IMR-90 (cell line): ENCODE data around the gene TBX1. TPM values are rescaled to one million over a fixed set of nuclear protein-coding genes. Genes with fewer than 3 reads are reported as not detected.

Experiments
- ATAC-seq: fragments of 200-7000 bp; cut with Tn5 transposase; 2 replicates; pipeline ENCODE4 v1.9.1; 2020; ENCODE audit warnings: low read depth, mild to moderate bottlenecking, moderate library complexity
- BruUV-seq: library from RNA; stranded (reverse); fragments of 400-500 nt; replicated peaks from 2 replicates; lab custom pipeline; 2021; lab: Mats Ljungman, UMichigan
- CTCF ChIA-PET: fragments of 300-600 bp; formaldehyde crosslinking; extraction: SDS; loops from one replicate; lab custom pipeline; 2021; ENCODE audit warnings: antibody characterized with exemption; lab: Yijun Ruan, JAX
- POLR2A ChIA-PET: fragments of 300-600 bp; sonication (Branson Sonifier 250); formaldehyde crosslinking; loops from one replicate; lab custom pipeline; 2022; ENCODE audit warnings: antibody characterized with exemption; ENCODE audit not compliant: unreplicated experiment; lab: Charles Lee
- DNase-seq: peaks from one replicate; pipeline ENCODE4 v3.0.0; 2013
- H2AFZ ChIP-seq: replicated peaks from 2 replicates; pipeline ENCODE3; 2013; ENCODE audit warnings: low read length, mild to moderate bottlenecking; ENCODE audit not compliant: poor library complexity
- H2AK5ac ChIP-seq: 2 replicates; pipeline ENCODE4 v1.6.1; 2013; ENCODE audit warnings: low read depth, low read length, inconsistent platforms
- H2AK9ac ChIP-seq: replicated peaks from 2 replicates; pipeline ENCODE3; 2013; ENCODE audit warnings: mild to moderate bottlenecking, low read depth, low read length, moderate library complexity; ENCODE audit not compliant: poor library complexity
- H2BK120ac ChIP-seq: 2 replicates; pipeline ENCODE4 v1.6.1; 2013; ENCODE audit warnings: low read depth, low read length, inconsistent platforms
- H2BK15ac ChIP-seq: 3 replicates; pipeline ENCODE4 v1.6.1; 2013; ENCODE audit warnings: low read depth, low read length, inconsistent platforms
- H2BK20ac ChIP-seq: 2 replicates; pipeline ENCODE4 v1.6.1; 2013; ENCODE audit warnings: low read depth, mild to moderate bottlenecking, inconsistent platforms, low read length, moderate library complexity
- H2BK5ac ChIP-seq: 2 replicates; pipeline ENCODE4 v1.6.1; 2013; ENCODE audit warnings: mild to moderate bottlenecking, low read depth, low read length, inconsistent platforms; ENCODE audit not compliant: poor library complexity, severe bottlenecking
- H3K14ac ChIP-seq: replicated peaks from 2 replicates; pipeline ENCODE4 v1.6.1; 2013; ENCODE audit warnings: low read depth, low read length, inconsistent platforms
- H3K18ac ChIP-seq: 2 replicates; pipeline ENCODE4 v1.6.1; 2013; ENCODE audit warnings: low read depth, low read length, control low read depth
- H3K23ac ChIP-seq: 2 replicates; pipeline ENCODE4 v1.6.1; 2013; ENCODE audit warnings: low read depth, low read length, inconsistent platforms
- H3K27ac ChIP-seq: 2 replicates; pipeline ENCODE4 v1.5.1; 2013; ENCODE audit warnings: mild to moderate bottlenecking, control low read depth, low read length; ENCODE audit not compliant: insufficient read depth
- H3K27me3 ChIP-seq: 2 replicates; pipeline ENCODE4 v1.6.1; 2013; ENCODE audit warnings: low read length; ENCODE audit not compliant: control insufficient read depth, insufficient read depth
- H3K36me3 ChIP-seq: 2 replicates; pipeline ENCODE4 v1.6.1; 2013; ENCODE audit warnings: low read length, mixed read lengths; ENCODE audit not compliant: control insufficient read depth, insufficient read depth
- H3K4ac ChIP-seq: 2 replicates; pipeline ENCODE4 v1.6.1; 2013; ENCODE audit warnings: low read depth, low read length, inconsistent platforms
- H3K4me1 ChIP-seq: 2 replicates; pipeline ENCODE4 v1.6.1; 2013; ENCODE audit warnings: low read length, mixed read lengths; ENCODE audit not compliant: control insufficient read depth, insufficient read depth
- H3K4me2 ChIP-seq: 2 replicates; pipeline ENCODE4 v1.6.1; 2013; ENCODE audit warnings: low read depth, mild to moderate bottlenecking, control low read depth, low read length, moderate library complexity
- H3K4me3 ChIP-seq: 2 replicates; pipeline ENCODE4 v1.5.1; 2013; ENCODE audit warnings: low read depth, mild to moderate bottlenecking, control low read depth, low read length, moderate library complexity; ENCODE audit not compliant: insufficient read depth
- H3K56ac ChIP-seq: 2 replicates; pipeline ENCODE4 v1.6.1; 2013; ENCODE audit warnings: low read length, inconsistent platforms; ENCODE audit not compliant: insufficient read depth; ENCODE audit errors: extremely low read depth
- H3K79me1 ChIP-seq, 2 experiments: 2 replicates each; pipeline ENCODE4 v1.6.1; 2013; ENCODE audit warnings: low read length in 2 of 2, inconsistent platforms in 1 of 2, low read depth in 1 of 2
- H3K9ac ChIP-seq: 2 replicates; pipeline ENCODE4 v1.6.1; 2013; ENCODE audit warnings: low read depth, low read length, control low read depth
- H3K9me1 ChIP-seq: 2 replicates; pipeline ENCODE4 v1.6.1; 2013; ENCODE audit warnings: low read length, inconsistent platforms; ENCODE audit not compliant: insufficient read depth
- H3K9me3 ChIP-seq: 2 replicates; pipeline ENCODE4 v1.6.1; 2013; ENCODE audit warnings: low read length; ENCODE audit not compliant: control insufficient read depth, insufficient read depth
- H4K20me1 ChIP-seq: 2 replicates; pipeline ENCODE4 v1.6.1; 2013; ENCODE audit warnings: low read length, inconsistent platforms; ENCODE audit not compliant: insufficient read depth
- H4K5ac ChIP-seq: 2 replicates; pipeline ENCODE4 v1.6.1; 2013; ENCODE audit warnings: mild to moderate bottlenecking, low read depth, low read length, control low read depth
- H4K8ac ChIP-seq, 2 experiments: 2 replicates each; pipeline ENCODE4 v1.6.1; 2013; ENCODE audit warnings: low read depth in 2 of 2, low read length in 2 of 2, control low read depth in 1 of 2, inconsistent platforms in 1 of 2
- H4K91ac ChIP-seq: 2 replicates; pipeline ENCODE4 v1.6.1; 2013; ENCODE audit warnings: low read depth, low read length, inconsistent platforms; ENCODE audit not compliant: insufficient read depth
- BHLHE40 ChIP-seq: fragments of 150-350 bp; IDR thresholded peaks from 2 replicates; pipeline ENCODE4 v1.6.1; 2016; ENCODE audit warnings: mild to moderate bottlenecking, low read depth, low read length
- CEBPB ChIP-seq: IDR thresholded peaks from 2 replicates; pipeline ENCODE4 v1.6.1; 2012; ENCODE audit warnings: low read depth, low read length, improper control_type of control experiment
- MAFK ChIP-seq: IDR thresholded peaks from 2 replicates; pipeline ENCODE4 v1.6.1; 2012; ENCODE audit warnings: low read depth, low read length, improper control_type of control experiment
- MAZ ChIP-seq: IDR thresholded peaks from 2 replicates; pipeline ENCODE4 v1.6.1; 2012; ENCODE audit warnings: low read depth, mild to moderate bottlenecking, low read length, improper control_type of control experiment, moderate library complexity, borderline replicate concordance
- MXI1 ChIP-seq: IDR thresholded peaks from 2 replicates; pipeline ENCODE4 v1.6.1; 2012; ENCODE audit warnings: low read depth, mild to moderate bottlenecking, low read length, moderate library complexity, borderline replicate concordance
- NFE2L2 ChIP-seq: fragments of 150-350 bp; IDR thresholded peaks from 2 replicates; pipeline ENCODE4 v1.6.1; 2016; ENCODE audit warnings: low read depth, mild to moderate bottlenecking, low read length
- RAD21 ChIP-seq: IDR thresholded peaks from 2 replicates; pipeline ENCODE4 v1.6.1; 2012; ENCODE audit warnings: low read length, improper control_type of control experiment
- RFX5 ChIP-seq: IDR thresholded peaks from 2 replicates; pipeline ENCODE4 v1.8.0; 2012; ENCODE audit warnings: low read depth, mild to moderate bottlenecking, low read length, moderate library complexity
- dilution Hi-C: fragments of 300-500 bp; cut with HindIII; formaldehyde crosslinking; loops from one replicate; pipeline ENCODE4 v1.14.3; 2018; ENCODE audit warnings: low sequenced_read_pairs; ENCODE audit not compliant: unreplicated experiment
- in situ Hi-C: fragments of 300-500 bp; cut with MboI; formaldehyde crosslinking; loops from 3 replicates; pipeline ENCODE4 v1.14.3; 2019; ENCODE audit warnings: low sequenced_read_pairs, inconsistent platforms, mixed read lengths
- intact Hi-C: fragments of 100-400 bp; cut with micrococcal nuclease; formaldehyde crosslinking; loops from 2 replicates; pipeline ENCODE4 v1.10.0; 2022
- polyA plus RNA-seq, 3 experiments: library from polyadenylated mRNA; depleted of rRNA; stranded (reverse); fragments of >200 nt; gene quantifications; 2 replicates each; pipeline ENCODE4 v1.2.3, GENCODE V29; 2012; ENCODE audit warnings: low replicate concordance in 1 of 3
- total RNA-seq: library from RNA; depleted of rRNA; stranded (reverse); fragments of >200 nt; gene quantifications from 2 replicates; pipeline ENCODE4 v1.2.3, GENCODE V29; 2012
- TF ChIP-seq, protein P1 (sequence below): fragments of 150-350 bp; IDR thresholded peaks from 2 replicates; pipeline ENCODE4 v1.6.1; 2017; ENCODE audit warnings: mild to moderate bottlenecking, antibody characterized with exemption, low read length, low read depth
- TF ChIP-seq, protein P2 (sequence below): fragments of 150-350 bp; IDR thresholded peaks from 2 replicates; pipeline ENCODE4 v1.6.1; 2016; ENCODE audit warnings: low read depth, mild to moderate bottlenecking, low read length, moderate library complexity, borderline replicate concordance
- TF ChIP-seq, protein P3 (sequence below): conservative IDR thresholded peaks from 2 replicates; pipeline ENCODE4 v1.5.1; 2012; ENCODE audit warnings: mild to moderate bottlenecking, low read depth, low read length, improper control_type of control experiment

Gene TBX1
- total and polyA plus RNA-seq, 2 of the 4 experiments (the other 2 are of a cell fraction), result 0.03 TPM; not detected in 1

DNA sequence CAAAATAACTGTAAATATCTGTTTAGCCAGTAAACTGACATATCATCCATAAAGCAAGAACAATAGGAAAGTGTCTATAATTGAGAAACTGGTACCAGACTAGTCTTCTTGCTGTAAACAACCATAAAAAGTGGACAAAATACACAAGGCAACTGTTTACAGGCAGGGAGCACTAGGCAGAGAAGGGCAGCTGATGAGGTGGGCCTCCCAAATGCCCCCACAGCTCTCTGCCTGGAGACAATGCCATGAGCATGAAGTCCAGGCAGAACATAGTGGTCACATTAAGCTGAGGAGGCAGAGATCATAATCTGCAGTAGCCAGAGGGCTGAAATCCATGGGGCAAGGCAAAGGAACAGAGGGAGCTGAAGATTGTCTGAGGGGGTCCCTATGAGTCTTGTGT, 30.7 kb downstream of the TBX1 start:
- intact Hi-C loops, result no loop called here
- no peak overlapping the region for H4K8ac ChIP-seq
- H2BK5ac ChIP-seq, result no peak overlapping the region
- no peak overlapping the region for H3K4ac ChIP-seq
- in situ Hi-C loops, result no loop called here
- no peak overlapping the region for H2AK9ac ChIP-seq
- no peak overlapping the region for H3K4me2 ChIP-seq
- no peak overlapping the region for H3K18ac ChIP-seq
- H3K23ac ChIP-seq, result no peak overlapping the region
- DNase-seq, result no peak
- H2BK15ac ChIP-seq, result no peak overlapping the region
- no peaks in the 10 kb centered on the region for H4K20me1 ChIP-seq
- H3K14ac ChIP-seq, result no peak overlapping the region
- H3K36me3 ChIP-seq, result peaks cover 3% of the 10 kb centered on the region
- POLR2A ChIA-PET, result no interaction called here
- no peak overlapping the region for H2AFZ ChIP-seq
- no peak overlapping the region for H3K9ac ChIP-seq
- H3K9me3 ChIP-seq, result peaks cover 8% of the 10 kb centered on the region
- dilution Hi-C loops, result no loop called here
- no peak overlapping the region for H2BK120ac ChIP-seq
- no peaks in the 10 kb centered on the region for H3K27me3 ChIP-seq
- no peak overlapping the region for H4K5ac ChIP-seq
- H3K27ac ChIP-seq, result no peak overlapping the region
- H3K79me1 ChIP-seq, result no peaks in the 10 kb centered on the region
- CTCF ChIA-PET, result no interaction called here
- H3K56ac ChIP-seq, result no peak overlapping the region
- no peak overlapping the region for H2BK20ac ChIP-seq
- H4K91ac ChIP-seq, result no peak overlapping the region
- ATAC-seq, result no peak
- BruUV-seq, result no TSS peak
- no peaks in the 10 kb centered on the region for H3K9me1 ChIP-seq
- peaks cover 2% of the 10 kb centered on the region; the same call in 1 of the 2 replicates for H3K4me1 ChIP-seq
- no peak overlapping the region for H3K4me3 ChIP-seq
- TF ChIP-seq RAD21, result no peak
- no peak for TF ChIP-seq MXI1
- TF ChIP-seq, protein P1, sequence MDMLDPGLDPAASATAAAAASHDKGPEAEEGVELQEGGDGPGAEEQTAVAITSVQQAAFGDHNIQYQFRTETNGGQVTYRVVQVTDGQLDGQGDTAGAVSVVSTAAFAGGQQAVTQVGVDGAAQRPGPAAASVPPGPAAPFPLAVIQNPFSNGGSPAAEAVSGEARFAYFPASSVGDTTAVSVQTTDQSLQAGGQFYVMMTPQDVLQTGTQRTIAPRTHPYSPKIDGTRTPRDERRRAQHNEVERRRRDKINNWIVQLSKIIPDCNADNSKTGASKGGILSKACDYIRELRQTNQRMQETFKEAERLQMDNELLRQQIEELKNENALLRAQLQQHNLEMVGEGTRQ, result no peak
- TF ChIP-seq MAZ, result no peak
- TF ChIP-seq BHLHE40, result no peak
- TF ChIP-seq NFE2L2, result no peak
- no peak for TF ChIP-seq RFX5
- no peak for TF ChIP-seq MAFK
- TF ChIP-seq, protein P2, sequence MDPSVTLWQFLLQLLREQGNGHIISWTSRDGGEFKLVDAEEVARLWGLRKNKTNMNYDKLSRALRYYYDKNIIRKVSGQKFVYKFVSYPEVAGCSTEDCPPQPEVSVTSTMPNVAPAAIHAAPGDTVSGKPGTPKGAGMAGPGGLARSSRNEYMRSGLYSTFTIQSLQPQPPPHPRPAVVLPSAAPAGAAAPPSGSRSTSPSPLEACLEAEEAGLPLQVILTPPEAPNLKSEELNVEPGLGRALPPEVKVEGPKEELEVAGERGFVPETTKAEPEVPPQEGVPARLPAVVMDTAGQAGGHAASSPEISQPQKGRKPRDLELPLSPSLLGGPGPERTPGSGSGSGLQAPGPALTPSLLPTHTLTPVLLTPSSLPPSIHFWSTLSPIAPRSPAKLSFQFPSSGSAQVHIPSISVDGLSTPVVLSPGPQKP, result no peak
- no peak for TF ChIP-seq CEBPB
- TF ChIP-seq, protein P3, sequence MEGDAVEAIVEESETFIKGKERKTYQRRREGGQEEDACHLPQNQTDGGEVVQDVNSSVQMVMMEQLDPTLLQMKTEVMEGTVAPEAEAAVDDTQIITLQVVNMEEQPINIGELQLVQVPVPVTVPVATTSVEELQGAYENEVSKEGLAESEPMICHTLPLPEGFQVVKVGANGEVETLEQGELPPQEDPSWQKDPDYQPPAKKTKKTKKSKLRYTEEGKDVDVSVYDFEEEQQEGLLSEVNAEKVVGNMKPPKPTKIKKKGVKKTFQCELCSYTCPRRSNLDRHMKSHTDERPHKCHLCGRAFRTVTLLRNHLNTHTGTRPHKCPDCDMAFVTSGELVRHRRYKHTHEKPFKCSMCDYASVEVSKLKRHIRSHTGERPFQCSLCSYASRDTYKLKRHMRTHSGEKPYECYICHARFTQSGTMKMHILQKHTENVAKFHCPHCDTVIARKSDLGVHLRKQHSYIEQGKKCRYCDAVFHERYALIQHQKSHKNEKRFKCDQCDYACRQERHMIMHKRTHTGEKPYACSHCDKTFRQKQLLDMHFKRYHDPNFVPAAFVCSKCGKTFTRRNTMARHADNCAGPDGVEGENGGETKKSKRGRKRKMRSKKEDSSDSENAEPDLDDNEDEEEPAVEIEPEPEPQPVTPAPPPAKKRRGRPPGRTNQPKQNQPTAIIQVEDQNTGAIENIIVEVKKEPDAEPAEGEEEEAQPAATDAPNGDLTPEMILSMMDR, result no peak
- H2AK5ac ChIP-seq, result no peak overlapping the region
